B cell (primary cell): Measurements from ENCODE around the gene MAP3K20.

Source experiments
- CTCF ChIP-seq: fragments of 200-600 bp; IDR thresholded peaks from one replicate; pipeline ENCODE4 v1.8.0; 2022; ENCODE audit warnings: antibody characterized with exemption, mild to moderate bottlenecking
- EZH2 ChIP-seq: IDR thresholded peaks from 2 replicates; pipeline ENCODE4 v1.6.1; 2012; ENCODE audit warnings: borderline replicate concordance, low read depth, mild to moderate bottlenecking, moderate library complexity, low read length; ENCODE audit not compliant: insufficient read depth, poor library complexity, severe bottlenecking

GRCh38 chr2:173106959-173107628 lies 31.4 kb downstream of the MAP3K20 start:
- TF ChIP-seq CTCF (no peak), EZH2 (no peak)
